ENCODE results near the gene EXOSC7. TPM values are rescaled to one million over a fixed set of nuclear protein-coding genes. Genes with fewer than 3 reads are reported as not detected.
"Not testable (repeated sequence)": the region's sequence is repeated elsewhere in the genome, so short reads cannot be mapped to it uniquely, and the experiment has no call there.

The EXOSC7 gene
- 95.5 and 97.9 TPM in 2 replicates for total RNA-seq

DNA sequence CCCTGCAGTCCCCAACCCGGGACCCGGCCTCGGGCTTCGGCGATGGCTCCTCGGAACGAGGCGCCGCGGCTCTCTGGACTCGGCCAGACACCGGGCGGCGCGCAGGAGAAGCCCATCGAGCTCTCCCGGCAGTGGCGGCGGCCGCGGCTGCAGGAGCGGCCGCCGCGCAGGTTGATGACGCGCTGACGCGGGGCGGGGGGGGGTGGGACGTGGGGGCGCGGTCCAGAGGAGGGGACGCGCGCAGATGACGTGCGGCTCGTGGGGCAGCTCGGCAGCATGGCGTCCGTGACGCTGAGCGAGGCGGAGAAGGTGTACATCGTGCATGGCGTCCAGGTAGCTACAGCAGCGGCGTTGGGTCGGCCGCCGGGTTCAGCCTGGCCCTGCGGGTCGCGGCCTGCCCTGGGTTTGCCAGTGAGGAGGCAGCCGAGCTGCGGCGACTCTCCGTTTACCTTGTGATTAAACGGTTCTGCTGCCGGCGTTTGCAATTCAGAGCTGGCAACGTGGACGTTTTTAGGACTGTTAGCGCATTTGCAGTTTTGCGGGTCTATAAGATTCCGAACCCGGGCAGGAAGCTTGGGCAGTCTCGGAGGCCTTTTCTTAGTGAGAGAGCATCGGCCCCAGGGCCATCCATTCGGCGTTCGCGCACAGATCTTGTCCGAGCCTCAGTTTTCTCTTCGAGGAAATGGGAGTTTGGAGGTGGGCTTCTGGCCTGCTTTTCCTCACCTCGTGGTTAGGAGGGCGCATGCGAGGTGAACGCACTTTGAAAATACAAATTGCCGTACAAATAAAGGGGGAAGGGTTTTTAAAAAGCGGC, at the start of gene EXOSC7, which contains the start of gene ZDHHC3:
TSS of gene EXOSC7 (plus strand) at position 243 of the 814 bp plus-strand sequence. CDS start at position 277, 34 bp downstream.
TSS of gene ZDHHC3 (minus strand) at position 173 of the 814 bp plus-strand sequence. CDS start 16,738 bp downstream, outside the sequence.
- intact Hi-C loops (cut with micrococcal nuclease): loop anchor here (2.0 to 5.0 kb wide), 4 partner anchors 114 to 639 kb away; partner anchors contain the start of genes KIAA1143, KIF15, TCAIM and TMEM42
- no peaks in the 10 kb centered on the region for H3K9me3 Mint-ChIP-seq
- H3K4me1 Mint-ChIP-seq: peaks cover 50% of the 10 kb centered on the region
- H3K4me3 Mint-ChIP-seq: peak within 1 kb of the TSS; percentile 98
- peaks cover 23% of the 10 kb centered on the region for H3K36me3 Mint-ChIP-seq (ENCODE audit: low read depth)
- DNase-seq: peak; percentile 95
- H3K27me3 Mint-ChIP-seq: no peaks in the 10 kb centered on the region
- H3K27ac Mint-ChIP-seq: peak within 1 kb of the TSS; percentile 98

DNA sequence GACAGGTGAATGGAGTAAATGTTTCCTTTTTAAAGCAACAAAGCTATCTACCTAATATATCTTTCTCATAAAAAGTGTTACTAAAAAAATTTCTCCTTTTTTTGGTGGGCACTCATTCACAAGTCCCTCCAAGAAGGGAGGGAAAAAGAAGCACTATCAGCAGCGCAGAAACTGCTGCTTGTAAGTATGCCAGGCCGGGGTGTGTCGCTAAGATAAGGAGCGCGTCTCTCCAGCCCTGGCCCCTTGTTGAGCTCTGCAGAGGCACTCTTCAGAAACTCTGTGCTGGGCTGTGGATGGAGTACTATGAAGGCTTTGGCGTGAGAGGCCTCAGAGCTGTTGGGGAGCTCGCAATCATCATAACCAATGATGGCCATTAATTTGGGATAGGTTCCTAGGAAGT, 49.1 kb upstream of the EXOSC7 start:
- no peaks in the 10 kb centered on the region for H3K9me3 Mint-ChIP-seq
- H3K4me1 Mint-ChIP-seq: no peaks in the 10 kb centered on the region
- no peak overlapping the region for H3K27ac Mint-ChIP-seq
- intact Hi-C loops (cut with micrococcal nuclease): no loop called here
- no peak overlapping the region for H3K4me3 Mint-ChIP-seq
- no peak for DNase-seq
- H3K27me3 Mint-ChIP-seq: no peaks in the 10 kb centered on the region
- peaks cover 26% of the 10 kb centered on the region for H3K36me3 Mint-ChIP-seq (ENCODE audit: low read depth)

- no peaks in the 10 kb centered on the region for H3K9me3 Mint-ChIP-seq
- H3K36me3 Mint-ChIP-seq (ENCODE audit: low read depth): peaks cover 25% of the 10 kb centered on the region
- intact Hi-C loops (cut with micrococcal nuclease): no loop called here
- H3K4me1 Mint-ChIP-seq: no peaks in the 10 kb centered on the region
- H3K27me3 Mint-ChIP-seq: no peaks in the 10 kb centered on the region
- DNase-seq: no peak
- H3K4me3 Mint-ChIP-seq: no peak overlapping the region
- no peak overlapping the region for H3K27ac Mint-ChIP-seq
Observed at GRCh38 chr3:44927371-44927770, 48.7 kb upstream of the EXOSC7 start.

DNA sequence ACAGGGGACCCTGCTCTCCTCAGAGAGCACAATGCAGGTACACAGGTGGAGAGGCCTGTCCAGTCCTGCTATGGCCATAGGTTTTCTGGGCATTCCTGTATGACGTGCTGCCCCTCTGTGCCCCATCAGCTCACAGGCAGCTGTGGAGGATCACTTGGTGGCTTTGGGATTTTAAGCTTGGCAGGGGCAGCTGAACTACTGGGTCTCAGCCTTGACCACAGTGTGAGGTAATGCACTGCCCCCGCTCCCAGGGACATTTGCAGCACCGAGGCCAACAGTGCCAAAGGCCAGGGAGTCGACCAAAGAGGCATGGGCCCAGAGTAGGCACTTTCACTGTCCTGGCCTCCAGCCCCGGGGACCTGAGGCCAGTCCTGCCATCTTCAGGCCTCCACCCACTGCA, 46.3 kb upstream of the EXOSC7 start:
- Mint-ChIP-seq H3K36me3 (ENCODE audit: low read depth) (peaks cover 38% of the 10 kb centered on the region), H3K27ac (no peak overlapping the region), H3K9me3 (no peaks in the 10 kb centered on the region), H3K4me1 (peaks cover 5% of the 10 kb centered on the region), H3K27me3 (no peaks in the 10 kb centered on the region), H3K4me3 (no peak overlapping the region)
- intact Hi-C loops (cut with micrococcal nuclease): no loop called here
- DNase-seq: no peak

- H3K4me3 Mint-ChIP-seq: no peak overlapping the region
- H3K27ac Mint-ChIP-seq: no peak overlapping the region
- H3K36me3 Mint-ChIP-seq (ENCODE audit: low read depth): peaks cover 38% of the 10 kb centered on the region
- peaks cover 5% of the 10 kb centered on the region for H3K4me1 Mint-ChIP-seq
- no peaks in the 10 kb centered on the region for H3K27me3 Mint-ChIP-seq
- intact Hi-C loops (cut with micrococcal nuclease): no loop called here
- DNase-seq: no peak
- no peaks in the 10 kb centered on the region for H3K9me3 Mint-ChIP-seq
Observed at GRCh38 chr3:44930911-44931310, 45.1 kb upstream of the EXOSC7 start.

- H3K4me3 Mint-ChIP-seq: no peak overlapping the region
- no peaks in the 10 kb centered on the region for H3K9me3 Mint-ChIP-seq
- peaks cover 5% of the 10 kb centered on the region for H3K4me1 Mint-ChIP-seq
- no peak overlapping the region for H3K27ac Mint-ChIP-seq
- peaks cover 38% of the 10 kb centered on the region for H3K36me3 Mint-ChIP-seq (ENCODE audit: low read depth)
- intact Hi-C loops (cut with micrococcal nuclease): no loop called here
- H3K27me3 Mint-ChIP-seq: no peaks in the 10 kb centered on the region
- DNase-seq: no peak
Observed at GRCh38 chr3:44931791-44932190, 44.3 kb upstream of the EXOSC7 start.

DNA sequence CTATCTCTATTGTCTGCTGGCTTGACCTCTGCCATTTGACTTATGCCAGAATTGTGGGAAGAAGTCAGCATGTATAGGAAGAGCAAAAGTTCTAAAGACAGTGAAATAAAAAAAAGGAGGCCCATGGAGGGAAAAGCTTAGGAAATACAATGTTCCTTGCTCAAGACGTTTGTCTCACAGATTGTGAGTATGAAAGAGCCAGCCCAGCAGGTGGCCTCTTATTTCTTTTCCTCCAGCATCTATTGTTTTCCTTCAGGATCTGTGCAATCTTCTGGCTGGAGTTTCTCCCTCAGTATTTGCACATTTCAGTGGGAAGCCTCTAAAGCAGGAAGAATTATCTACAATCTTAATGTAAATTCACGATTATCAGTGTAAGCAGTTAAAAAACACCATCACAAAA, 43.8 kb upstream of the EXOSC7 start:
- Mint-ChIP-seq H3K27ac (no peak overlapping the region), H3K4me3 (no peak overlapping the region), H3K27me3 (no peaks in the 10 kb centered on the region), H3K36me3 (ENCODE audit: low read depth) (peaks cover 34% of the 10 kb centered on the region), H3K9me3 (no peaks in the 10 kb centered on the region), H3K4me1 (peaks cover 5% of the 10 kb centered on the region)
- DNase-seq: no peak
- intact Hi-C loops (cut with micrococcal nuclease): no loop called here

GRCh38 chr3:44932986-44933944, 42.8 kb upstream of the EXOSC7 start:
- DNase-seq: no peak
- Mint-ChIP-seq H3K27ac (no peak overlapping the region), H3K9me3 (no peaks in the 10 kb centered on the region), H3K36me3 (ENCODE audit: low read depth) (peaks cover 37% of the 10 kb centered on the region), H3K27me3 (no peaks in the 10 kb centered on the region), H3K4me1 (peaks cover 5% of the 10 kb centered on the region), H3K4me3 (no peak overlapping the region)
- intact Hi-C loops (cut with micrococcal nuclease): no loop called here

- Mint-ChIP-seq H3K27me3 (no peaks in the 10 kb centered on the region), H3K27ac (no peak overlapping the region), H3K36me3 (ENCODE audit: low read depth) (peaks cover 42% of the 10 kb centered on the region), H3K9me3 (no peaks in the 10 kb centered on the region), H3K4me1 (no peaks in the 10 kb centered on the region), H3K4me3 (no peak overlapping the region)
- DNase-seq: no peak
- intact Hi-C loops (cut with micrococcal nuclease): no loop called here
Observed at GRCh38 chr3:44939581-44940036, 36.4 kb upstream of the EXOSC7 start.

DNA sequence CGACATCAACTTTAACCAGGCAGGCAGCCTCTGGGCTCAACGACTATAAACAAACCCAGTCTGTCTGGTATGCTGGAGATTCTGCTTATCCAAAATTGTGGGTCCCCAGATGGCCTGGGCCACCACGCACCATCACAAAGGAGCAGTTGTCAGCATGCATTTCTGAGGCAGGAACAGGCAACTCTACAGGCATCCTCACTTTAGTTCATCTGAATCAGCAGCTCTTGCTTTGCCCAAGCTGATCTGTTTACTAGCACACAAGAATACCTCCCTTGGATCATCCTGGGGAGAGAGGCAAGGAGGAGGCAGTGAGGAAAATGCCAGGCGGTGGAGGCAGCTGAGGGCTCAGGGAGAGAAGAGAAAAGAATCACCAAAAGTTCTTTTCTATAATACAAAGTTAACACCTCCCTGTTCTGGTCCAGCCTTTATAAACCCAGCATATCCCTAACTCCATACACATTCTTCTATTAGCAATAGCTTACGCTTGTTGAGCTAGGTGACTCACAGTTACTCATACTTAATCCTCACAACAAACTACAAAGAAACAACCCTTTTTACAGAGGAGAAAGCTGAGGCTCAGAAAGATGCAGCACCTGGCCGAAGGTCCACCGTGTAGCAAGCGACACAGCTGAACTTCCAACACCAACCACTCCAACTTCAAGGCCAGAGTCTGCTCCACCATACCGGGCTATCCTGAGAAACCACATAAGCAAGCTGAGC, 33.7 kb upstream of the EXOSC7 start:
- no peak overlapping the region for H3K4me3 Mint-ChIP-seq
- H3K36me3 Mint-ChIP-seq (ENCODE audit: low read depth): peaks cover 34% of the 10 kb centered on the region
- H3K27me3 Mint-ChIP-seq: no peaks in the 10 kb centered on the region
- intact Hi-C loops (cut with micrococcal nuclease): no loop called here
- H3K9me3 Mint-ChIP-seq: no peaks in the 10 kb centered on the region
- no peak overlapping the region for H3K27ac Mint-ChIP-seq
- no peak for DNase-seq
- no peaks in the 10 kb centered on the region for H3K4me1 Mint-ChIP-seq

GRCh38 chr3:44948239-44948638, 27.8 kb upstream of the EXOSC7 start:
- peaks cover 10% of the 10 kb centered on the region for H3K36me3 Mint-ChIP-seq (ENCODE audit: low read depth)
- H3K9me3 Mint-ChIP-seq: no peaks in the 10 kb centered on the region
- intact Hi-C loops (cut with micrococcal nuclease): no loop called here
- H3K4me1 Mint-ChIP-seq: no peaks in the 10 kb centered on the region
- H3K27me3 Mint-ChIP-seq: no peaks in the 10 kb centered on the region
- no peak for DNase-seq
- no peak overlapping the region for H3K27ac Mint-ChIP-seq
- H3K4me3 Mint-ChIP-seq: no peak overlapping the region

- H3K27ac Mint-ChIP-seq; H3K36me3 Mint-ChIP-seq (ENCODE audit: low read depth); DNase-seq; H3K4me1 Mint-ChIP-seq; H3K4me3 Mint-ChIP-seq; H3K27me3 Mint-ChIP-seq; intact Hi-C loops (cut with micrococcal nuclease); H3K9me3 Mint-ChIP-seq: not testable (repeated sequence)
Observed at GRCh38 chr3:44949770-44950169, 26.3 kb upstream of the EXOSC7 start.

GRCh38 chr3:44950275-44950734, 25.7 kb upstream of the EXOSC7 start:
- intact Hi-C loops (cut with micrococcal nuclease): no loop called here
- Mint-ChIP-seq H3K36me3 (ENCODE audit: low read depth) (peaks cover 9% of the 10 kb centered on the region), H3K4me3 (no peak overlapping the region), H3K27ac (no peak overlapping the region), H3K4me1 (no peaks in the 10 kb centered on the region), H3K9me3 (no peaks in the 10 kb centered on the region), H3K27me3 (no peaks in the 10 kb centered on the region)
- no peak for DNase-seq
